IPS DF 4.7 (cell line): ENCODE results near the gene ROR2.
"Not testable (repeated sequence)": the region's sequence is repeated elsewhere in the genome, so short reads cannot be mapped to it uniquely, and the experiment has no call there.

Source experiments
- DNase-seq: peaks from one replicate; pipeline ENCODE4 v3.0.0-alpha.2; 2013; ENCODE audit warnings: low spot score; ENCODE audit errors: extremely low read depth

ROR2 gene

GRCh38 chr9:91655215-91655614, 294.8 kb downstream of the ROR2 start:
- DNase-seq, result no peak

GRCh38 chr9:91654527-91654926, 295.5 kb downstream of the ROR2 start:
- DNase-seq, result no peak

GRCh38 chr9:91647371-91647770, 302.7 kb downstream of the ROR2 start:
- DNase-seq, result no peak

- no peak for DNase-seq
Observed at GRCh38 chr9:91646702-91647101, 303.3 kb downstream of the ROR2 start.

GRCh38 chr9:91644433-91644832, 305.6 kb downstream of the ROR2 start:
- no peak for DNase-seq

- no peak for DNase-seq
Observed at GRCh38 chr9:91643481-91644077, 306.4 kb downstream of the ROR2 start.

- DNase-seq, result no peak
Observed at GRCh38 chr9:91642771-91643170, 307.3 kb downstream of the ROR2 start.

- no peak for DNase-seq
Observed at GRCh38 chr9:91640428-91640827, 309.6 kb downstream of the ROR2 start.

GRCh38 chr9:91639054-91639453, 311.0 kb downstream of the ROR2 start:
- DNase-seq, result no peak

GRCh38 chr9:91634832-91635231, 315.2 kb downstream of the ROR2 start:
- not testable (repeated sequence) for DNase-seq

GRCh38 chr9:91629718-91630117, 320.3 kb downstream of the ROR2 start:
- no peak for DNase-seq

- DNase-seq, result no peak
Observed at GRCh38 chr9:91628892-91629291, 321.1 kb downstream of the ROR2 start.

GRCh38 chr9:91625331-91625730, 324.7 kb downstream of the ROR2 start:
- DNase-seq, result no peak

GRCh38 chr9:91623004-91623403, 327.0 kb downstream of the ROR2 start:
- no peak for DNase-seq

- DNase-seq, result not testable (repeated sequence)
Observed at GRCh38 chr9:91622121-91622520, 327.9 kb downstream of the ROR2 start.

- not testable (repeated sequence) for DNase-seq
Observed at GRCh38 chr9:91614044-91614443, 336.0 kb downstream of the ROR2 start.

GRCh38 chr9:91611582-91611981, 338.4 kb downstream of the ROR2 start:
- DNase-seq, result no peak

GRCh38 chr9:91606255-91606995, 343.6 kb downstream of the ROR2 start:
- no peak for DNase-seq

GRCh38 chr9:91604451-91605179, 345.4 kb downstream of the ROR2 start:
- no peak for DNase-seq

GRCh38 chr9:91603932-91604331, 346.1 kb downstream of the ROR2 start:
- no peak for DNase-seq

GRCh38 chr9:91599564-91599963, 350.5 kb downstream of the ROR2 start:
- DNase-seq, result no peak

GRCh38 chr9:91591627-91592026, 358.4 kb downstream of the ROR2 start:
- DNase-seq, result no peak
